Inflammatory macrophage treated with lipopolysaccharide for 1 hour (primary cell): Measurements from ENCODE around the gene YPEL1.

Experiments
- DNase-seq, 2 donors: peaks; one replicate each; pipeline ENCODE4 v3.0.0-alpha.2; 2020 to 2022

YPEL1 gene

GRCh38 chr22:21652010-21652546 is 83.5 kb downstream of the YPEL1 start:
- DNase-seq: peak; percentile 78 to 88

GRCh38 chr22:21651521-21652009 is 84.0 kb downstream of the YPEL1 start:
- no peak for DNase-seq

- DNase-seq: no peak
These were observed 84.6 kb downstream of the YPEL1 start for GRCh38 chr22:21650823-21651520.

GRCh38 chr22:21650280-21650679 is 85.3 kb downstream of the YPEL1 start:
- no peak for DNase-seq
